GM19238 (cell line): Measurements from ENCODE around the gene KCNG1.
A peak's percentile ranks its signal among the peaks of the same experiment; 100 is the strongest.

ENCODE experiments used
- DNase-seq: peaks from one replicate; pipeline ENCODE4 v3.0.0; 2011; ENCODE audit warnings: low spot score; ENCODE audit not compliant: insufficient read length

Gene KCNG1

DNA sequence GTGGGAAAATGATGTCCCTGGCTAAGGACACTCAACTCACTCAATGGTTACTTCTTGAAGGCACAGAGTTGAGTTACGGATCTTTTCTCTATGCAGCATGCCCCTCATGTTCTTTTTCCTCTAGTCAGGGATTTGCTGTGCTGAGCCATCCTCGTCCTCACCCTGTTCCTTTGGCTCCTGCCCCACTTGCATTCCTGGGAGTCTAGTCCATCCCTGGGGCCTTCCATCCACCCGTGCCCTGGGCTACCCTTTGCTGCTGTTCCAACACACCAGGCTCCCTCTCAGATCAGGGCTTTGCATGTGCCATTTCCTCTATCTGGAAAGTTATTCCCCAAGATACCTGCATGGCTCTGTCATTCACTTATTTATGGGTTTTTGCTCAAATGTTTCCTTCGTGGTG is 13.3 kb upstream of the KCNG1 start:
- no peak for DNase-seq

- DNase-seq: no peak
Measured at GRCh38 chr20:51034988-51035656, 12.2 kb upstream of the KCNG1 start.

DNA sequence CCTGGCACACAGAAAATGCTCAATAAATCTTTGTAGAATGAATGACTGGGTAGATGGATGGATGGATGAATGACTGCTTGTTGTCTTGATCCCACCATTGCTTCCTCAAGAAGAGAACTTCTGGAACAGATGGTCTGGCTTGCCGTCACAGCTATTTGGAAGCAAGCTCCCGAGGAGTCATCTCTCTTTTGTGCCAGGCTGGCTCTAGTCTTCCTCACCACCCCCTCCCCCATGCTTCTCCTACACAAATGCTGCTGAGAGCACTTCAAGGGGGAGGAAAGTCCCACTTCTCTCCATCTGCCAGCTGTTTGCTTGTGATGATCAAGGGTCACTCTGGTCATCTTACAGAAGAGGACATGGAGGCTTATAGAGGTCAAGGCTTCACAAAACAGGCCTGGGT is 11.6 kb upstream of the KCNG1 start:
- DNase-seq: no peak

- no peak for DNase-seq
Measured at GRCh38 chr20:51029963-51030920, 7.3 kb upstream of the KCNG1 start.

DNA sequence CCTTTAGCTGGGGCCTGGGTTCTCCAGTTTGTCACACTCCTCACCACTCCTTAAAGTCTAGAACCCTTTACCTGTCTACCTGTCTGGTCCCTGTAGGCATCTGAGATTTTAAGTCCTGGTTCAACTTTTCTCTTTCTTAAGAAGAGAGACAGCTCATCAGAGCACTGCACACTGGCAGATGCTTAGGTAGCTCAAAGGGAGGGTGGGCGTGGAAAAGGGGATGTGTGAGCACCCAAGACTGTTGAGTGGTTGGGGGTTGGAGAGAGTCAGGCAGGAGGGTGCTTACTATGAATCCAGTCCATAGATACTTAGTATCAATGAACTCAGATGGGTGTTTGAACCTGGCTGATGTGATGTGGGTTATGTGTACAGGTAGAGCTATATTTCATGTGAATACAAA is 6.6 kb upstream of the KCNG1 start:
- no peak for DNase-seq

DNA sequence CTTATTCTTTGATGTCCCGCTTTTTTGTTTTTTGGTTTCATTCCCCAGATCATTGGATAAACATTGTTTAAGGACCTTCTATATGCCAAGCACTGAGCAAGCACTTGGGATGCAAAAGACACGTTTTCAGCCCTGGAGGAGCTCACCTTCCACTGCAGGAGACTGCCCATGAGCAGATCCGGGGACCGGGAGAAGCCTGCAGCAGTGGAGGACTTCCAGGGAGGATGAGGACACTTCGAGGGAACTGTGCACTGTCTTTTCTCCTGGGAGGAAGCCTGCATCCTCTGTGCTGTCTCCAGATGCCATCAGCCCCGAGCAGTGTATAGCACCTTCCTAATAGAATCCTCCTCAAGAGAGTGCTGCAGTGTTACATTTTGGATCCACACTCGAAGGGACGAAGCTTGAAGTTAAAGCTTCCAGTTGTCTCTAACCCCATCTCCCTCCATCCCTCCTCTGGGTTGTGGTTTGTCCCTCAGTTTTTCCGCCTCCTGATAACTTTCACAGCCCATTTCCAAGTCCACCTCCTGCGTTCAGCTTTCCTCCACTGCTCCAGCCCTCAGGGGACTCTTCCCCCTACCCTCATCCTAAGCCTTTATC is 5.8 kb upstream of the KCNG1 start:
- no peak for DNase-seq

GRCh38 chr20:51027035-51027795 is 4.3 kb upstream of the KCNG1 start:
- no peak for DNase-seq

DNA sequence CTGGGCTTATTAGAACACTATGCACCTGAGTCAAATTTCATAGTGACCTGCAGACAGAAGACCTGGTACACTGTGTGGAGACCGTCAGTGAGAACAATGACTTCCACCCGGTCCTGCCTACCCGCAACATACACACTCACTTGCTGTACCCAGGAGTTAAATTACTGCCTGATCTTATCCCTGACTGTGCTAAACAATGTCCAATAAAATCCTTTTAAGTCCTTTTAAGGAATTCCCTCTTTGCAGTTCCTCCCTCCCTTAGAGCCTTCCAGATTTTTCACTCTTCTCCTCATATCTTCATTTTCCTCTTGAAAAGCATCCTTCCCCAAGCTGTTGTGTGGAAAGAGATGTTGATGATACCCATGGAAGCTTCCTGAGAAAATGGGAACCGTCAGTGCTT is 3.4 kb upstream of the KCNG1 start:
- DNase-seq: no peak

DNA sequence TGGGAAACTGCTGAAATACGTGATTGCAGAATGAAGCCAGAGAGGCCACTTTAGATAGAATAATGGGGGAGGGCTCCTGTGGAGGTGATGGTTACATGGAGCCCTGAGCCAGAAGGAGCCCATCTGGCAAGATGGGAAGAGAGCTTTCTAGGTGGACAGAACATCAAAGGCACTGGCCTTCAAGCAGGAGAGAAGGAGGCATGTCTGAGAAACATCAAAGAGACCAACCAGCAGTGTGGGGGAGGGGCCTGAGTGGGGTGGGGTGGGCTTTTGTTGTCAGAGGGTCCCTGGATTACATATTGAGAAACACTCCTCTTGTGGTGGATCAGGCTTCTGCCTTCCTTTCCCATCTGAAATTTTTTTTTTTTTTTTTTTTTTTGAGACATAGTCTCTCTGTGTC is 1.9 kb upstream of the KCNG1 start:
- DNase-seq: no peak

DNA sequence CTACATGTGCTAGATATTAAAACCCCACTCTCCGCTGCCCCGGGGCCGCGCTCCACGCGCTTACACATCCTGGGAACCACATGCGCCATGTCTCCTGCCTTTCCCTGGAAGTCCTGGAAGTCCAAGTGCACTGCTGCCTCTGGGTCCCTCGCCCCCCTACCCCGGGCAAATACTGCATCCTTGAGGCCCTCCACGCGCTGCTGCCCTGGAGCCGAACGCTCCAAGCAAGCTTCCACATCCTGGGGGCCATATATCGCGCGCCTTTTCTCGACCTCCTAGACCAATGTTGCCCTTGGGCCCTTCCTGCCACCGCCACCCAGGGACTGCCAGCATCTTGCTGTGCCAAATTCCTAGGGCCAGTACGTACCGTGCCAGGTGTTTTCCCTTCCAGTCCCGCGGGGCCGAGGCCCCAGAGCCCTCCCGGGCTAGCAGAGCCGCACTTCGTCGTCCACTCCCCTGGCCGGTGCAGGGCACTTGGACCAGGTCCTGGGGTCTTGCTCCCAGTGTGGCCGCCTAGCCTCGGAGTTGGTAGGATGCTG is 779 bp upstream of the KCNG1 start:
- DNase-seq: no peak

GRCh38 chr20:51022227-51022802 is 592 bp downstream of the KCNG1 start:
- no peak for DNase-seq

- no peak for DNase-seq
Measured at GRCh38 chr20:51021067-51022025, 1.6 kb downstream of the KCNG1 start.

DNA sequence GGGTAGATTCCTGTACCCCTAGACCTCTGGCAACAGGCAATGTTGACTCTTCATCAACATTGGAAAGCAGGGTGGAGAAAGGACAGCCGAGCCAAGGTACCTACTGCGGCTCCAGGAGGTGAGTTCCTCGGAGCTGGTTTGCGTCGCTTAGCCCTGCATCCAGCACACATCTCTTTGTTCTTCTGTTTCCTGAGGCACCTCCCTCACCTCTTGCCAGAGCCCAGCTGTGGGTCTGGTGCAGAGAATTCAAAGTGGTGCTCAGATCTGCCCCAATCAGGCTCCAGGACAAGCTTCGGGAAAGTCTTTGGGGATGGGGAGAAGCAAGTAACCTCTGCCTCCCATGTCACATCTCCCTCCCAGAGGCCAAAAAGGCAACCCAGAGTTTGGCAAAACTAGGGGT is 2.2 kb downstream of the KCNG1 start:
- DNase-seq: no peak

DNA sequence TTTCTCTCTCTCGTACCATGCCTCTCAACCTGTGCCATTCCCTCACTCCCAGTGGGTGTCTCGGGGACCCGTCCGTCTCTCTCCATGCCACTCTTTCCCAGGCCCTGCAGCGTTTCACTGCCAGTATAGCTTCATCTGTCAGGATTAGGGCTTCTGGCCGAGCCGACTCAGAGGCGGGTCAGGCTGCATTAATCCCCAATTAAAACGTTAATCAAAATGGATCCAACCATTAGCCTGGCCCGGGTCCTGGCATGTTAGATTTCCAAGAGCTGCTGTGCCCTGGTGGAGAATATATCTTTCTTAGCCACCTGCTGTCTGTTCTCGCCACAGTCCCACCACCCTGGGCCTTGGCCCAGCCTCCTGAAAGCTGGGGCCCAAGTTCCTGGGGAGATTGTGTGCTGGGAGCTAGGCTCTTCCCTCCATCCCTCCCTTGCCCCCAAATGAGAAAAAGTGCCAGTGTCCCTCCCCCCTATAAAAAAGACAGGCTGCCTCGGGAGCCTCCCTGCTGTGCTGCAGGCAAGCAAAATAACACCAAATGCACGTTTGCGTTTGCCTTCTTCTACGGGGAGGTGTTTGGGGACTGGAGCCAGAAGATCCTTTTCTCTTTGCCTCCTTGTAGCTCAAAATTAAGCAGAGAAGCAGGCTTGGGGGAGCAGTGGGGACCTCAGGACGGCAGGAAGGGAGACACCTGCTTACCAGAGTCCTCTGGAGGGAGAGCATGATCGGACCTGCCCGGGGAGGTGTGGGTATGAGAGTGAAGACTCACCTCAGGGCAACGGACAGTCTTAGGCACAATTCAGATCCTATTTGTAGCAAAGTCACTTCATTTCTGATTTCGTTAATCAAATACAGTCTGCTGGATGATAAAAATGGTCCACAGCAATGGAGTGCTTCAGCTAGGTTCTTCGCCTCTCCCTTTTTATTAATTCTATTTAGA is 3.0 kb downstream of the KCNG1 start:
- no peak for DNase-seq

GRCh38 chr20:51017251-51017650 is 5.7 kb downstream of the KCNG1 start:
- DNase-seq: no peak

- DNase-seq: no peak
Measured at GRCh38 chr20:51016521-51016920, 6.4 kb downstream of the KCNG1 start.

DNA sequence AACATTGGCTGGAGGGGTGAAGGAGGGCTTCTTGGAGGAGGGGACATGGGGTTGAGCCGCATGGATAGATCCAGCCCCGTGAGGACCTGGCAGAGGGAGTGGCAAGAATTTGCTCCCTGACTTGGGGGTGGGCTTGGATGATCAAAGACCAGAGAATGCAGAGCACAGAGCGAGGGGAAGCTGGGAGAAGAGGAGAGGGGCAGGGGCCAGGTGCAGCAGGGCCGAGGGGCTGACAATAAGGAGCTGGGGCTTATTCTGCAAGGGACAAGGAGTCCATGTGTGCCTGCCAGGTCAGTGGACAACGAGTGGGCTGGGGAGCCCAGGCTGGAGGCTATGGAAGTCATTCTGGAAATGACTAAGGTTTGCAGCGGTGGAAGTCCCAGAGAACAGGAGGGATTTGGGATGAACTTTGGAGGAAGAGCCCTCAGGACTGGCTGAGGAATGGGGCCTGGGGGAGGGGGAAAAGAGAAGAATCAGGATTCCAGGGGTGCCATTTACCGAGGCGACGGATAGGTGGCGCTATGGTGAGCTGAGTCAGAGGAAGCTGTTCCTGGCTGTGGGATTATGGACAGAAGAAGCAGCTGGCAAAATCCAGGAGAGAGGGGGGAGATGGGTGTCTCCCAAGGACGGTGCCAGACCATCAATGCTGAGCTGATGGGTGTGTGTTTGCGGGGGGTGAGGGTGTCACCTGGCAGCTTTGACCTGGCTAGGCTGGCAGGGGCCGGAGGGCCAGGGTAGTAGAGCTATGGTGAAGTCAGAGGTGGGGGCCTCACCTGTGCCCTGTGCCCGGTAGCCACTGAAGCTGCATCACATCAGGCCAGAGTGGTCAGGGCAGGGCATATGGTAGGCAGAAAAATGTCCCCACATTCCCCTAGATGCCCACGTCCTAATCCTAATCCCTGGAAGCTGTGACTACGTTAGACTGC is 7.8 kb downstream of the KCNG1 start:
- peak; percentile 42 for DNase-seq
